HCT116 (cell line): ENCODE results near the gene KANSL1. TPM values are rescaled to one million over a fixed set of nuclear protein-coding genes. Genes with fewer than 3 reads are reported as not detected.

ENCODE experiments used
- ATAC-seq: fragments of 200-7000 bp; cut with Tn5 transposase; 2 replicates; pipeline ENCODE4 v1.9.1; 2020; ENCODE audit warnings: mild to moderate bottlenecking, moderate library complexity
- BruUV-seq: library from RNA; stranded (reverse); fragments of 400-500 nt; replicated peaks from 2 replicates; lab custom pipeline; 2021; lab: Mats Ljungman, UMichigan
- CTCF ChIA-PET: fragments of 300-600 bp; sonication (Branson Sonifier 250); formaldehyde crosslinking; loops from one replicate; lab custom pipeline; 2021; ENCODE audit warnings: antibody characterized with exemption; lab: Charles Lee
- POLR2A ChIA-PET: fragments of 300-600, 350-600 bp; sonication (Branson Sonifier 250); formaldehyde crosslinking; loops from one replicate; lab custom pipeline; 2021; ENCODE audit warnings: antibody characterized with exemption; lab: Charles Lee
- RAD21 ChIA-PET, 2 experiments: fragments of 300-600 bp; sonication (Branson Sonifier 250); formaldehyde crosslinking; loops; one replicate each; lab custom pipeline; 2023; ENCODE audit warnings: low total read pairs in 2 of 2; ENCODE audit not compliant: uncharacterized antibody in 2 of 2, unreplicated experiment in 2 of 2, low non-redundant PET in 1 of 2; lab: Charles Lee
- DNase-seq: peaks from one replicate; pipeline ENCODE4 v3.0.0-alpha.2; 2010; ENCODE audit warnings: low read depth, low spot score
- H2AFZ ChIP-seq: fragments of 200-600 bp; shearing (Covaris generic), sonication (generic); 2 replicates; pipeline ENCODE4 v1.6.1; 2017; ENCODE audit warnings: low read depth, mixed run types, mixed read lengths, antibody characterized with exemption, low read length; ENCODE audit not compliant: poor library complexity, severe bottlenecking
- H3K27ac ChIP-seq: 2 replicates; pipeline ENCODE4 v1.5.1; 2012; ENCODE audit warnings: low read depth, low read length
- H3K27me3 ChIP-seq: fragments of 200-600 bp; sonication (generic); 2 replicates; pipeline ENCODE4 v1.6.1; 2016; ENCODE audit warnings: mixed run types, low read length, mixed read lengths; ENCODE audit not compliant: insufficient read depth
- H3K36me3 ChIP-seq, 2 experiments: fragments of 200-500 bp in 1 of 2; fragments of 200-600 bp in 1 of 2; sonication (Bioruptor generic) in 1 of 2; sonication (generic) in 1 of 2; 2 replicates each; pipeline versions ENCODE4 v1.5.1 to v1.6.1; 2014 to 2016; ENCODE audit warnings: low read length in 2 of 2, inconsistent platforms in 1 of 2, mixed read lengths in 1 of 2, mixed run types in 1 of 2; ENCODE audit not compliant: insufficient read depth in 2 of 2, control insufficient read depth in 1 of 2
- H3K4me1 ChIP-seq, 2 experiments: fragments of 200-600 bp in 1 of 2; sonication (generic) in 1 of 2; 2 replicates each; pipeline versions ENCODE4 v1.5.1 to v1.6.1; 2012 to 2017; ENCODE audit warnings: low read length in 2 of 2, inconsistent platforms in 1 of 2, mild to moderate bottlenecking in 1 of 2, mixed read lengths in 1 of 2, mixed run types in 1 of 2, moderate library complexity in 1 of 2; ENCODE audit not compliant: insufficient read depth in 2 of 2, control insufficient read depth in 1 of 2
- H3K4me2 ChIP-seq: fragments of 200-600 bp; sonication (generic); 2 replicates; pipeline ENCODE4 v1.6.1; 2017; ENCODE audit warnings: mixed run types, low read length, mixed read lengths
- H3K4me3 ChIP-seq, 2 experiments: fragments of 200-600 bp in 1 of 2; sonication (generic) in 1 of 2; replicated peaks in 1 of 2; 2 replicates each; pipeline ENCODE4 v1.5.1; 2011 to 2016; ENCODE audit warnings: low read length in 2 of 2, control low read depth in 1 of 2, low read depth in 1 of 2, mild to moderate bottlenecking in 1 of 2, mixed read lengths in 1 of 2, mixed run types in 1 of 2
- H3K79me2 ChIP-seq: fragments of 200-600 bp; sonication (generic); 2 replicates; pipeline ENCODE4 v1.6.1; 2017; ENCODE audit warnings: mild to moderate bottlenecking, mixed run types, low read length, moderate library complexity, mixed read lengths; ENCODE audit not compliant: insufficient read depth
- H3K9ac ChIP-seq: fragments of 200-600 bp; sonication (generic); 2 replicates; pipeline ENCODE4 v1.6.1; 2016; ENCODE audit warnings: low read length, mixed read lengths
- H3K9me2 ChIP-seq: fragments of 200-600 bp; sonication (generic), shearing (Covaris generic); 2 replicates; pipeline ENCODE4 v1.6.1; 2017; ENCODE audit warnings: mixed run types, mild to moderate bottlenecking, moderate library complexity; ENCODE audit not compliant: insufficient read depth
- H3K9me3 ChIP-seq, 2 experiments: fragments of 200-500 bp in 1 of 2; fragments of 200-600 bp in 1 of 2; sonication (Bioruptor generic) in 1 of 2; sonication (generic) in 1 of 2; 2 replicates each; pipeline ENCODE4 v1.6.1; 2014 to 2017; ENCODE audit warnings: low read length in 2 of 2, mixed read lengths in 2 of 2, inconsistent platforms in 1 of 2, low read depth in 1 of 2, mild to moderate bottlenecking in 1 of 2, mixed run types in 1 of 2, moderate library complexity in 1 of 2; ENCODE audit not compliant: control insufficient read depth in 1 of 2, insufficient read depth in 1 of 2
- H4K20me1 ChIP-seq: fragments of 200-600 bp; sonication (generic), shearing (Covaris generic); 2 replicates; pipeline ENCODE4 v1.6.1; 2017; ENCODE audit warnings: mixed run types, mild to moderate bottlenecking, moderate library complexity; ENCODE audit not compliant: insufficient read depth
- EGR1 ChIP-seq: IDR thresholded peaks from 2 replicates; pipeline ENCODE4 v1.6.1; 2012; ENCODE audit warnings: low read depth
- EZH2phosphoT487 ChIP-seq: fragments of 200-600 bp; IDR thresholded peaks from 2 replicates; pipeline ENCODE4 v1.6.1; 2018; ENCODE audit warnings: antibody characterized with exemption, borderline replicate concordance
- POLR2A ChIP-seq: IDR thresholded peaks from 2 replicates; pipeline ENCODE4 v1.7.0; 2011; ENCODE audit warnings: borderline replicate concordance; ENCODE audit not compliant: insufficient read depth, insufficient read length; ENCODE audit errors: extremely low read depth
- REST ChIP-seq: IDR thresholded peaks from 2 replicates; pipeline ENCODE4 v1.6.1; 2012; ENCODE audit warnings: low read depth
- SIN3A ChIP-seq: IDR thresholded peaks from 2 replicates; pipeline ENCODE4 v1.6.1; 2012; ENCODE audit warnings: low read depth
- TCF7L2 ChIP-seq: IDR thresholded peaks from 2 replicates; pipeline ENCODE4 v1.7.0; 2011; ENCODE audit warnings: borderline replicate concordance, inconsistent platforms; ENCODE audit not compliant: insufficient read depth, insufficient read length; ENCODE audit errors: extremely low read depth
- YY1 ChIP-seq: IDR thresholded peaks from 2 replicates; pipeline ENCODE4 v1.6.1; 2011; ENCODE audit warnings: low read length, low read depth, moderate library complexity, mild to moderate bottlenecking; ENCODE audit not compliant: insufficient replicate concordance; ENCODE audit errors: extremely low read depth
- ZBTB33 ChIP-seq: IDR thresholded peaks from 2 replicates; pipeline ENCODE4 v1.6.1; 2011; ENCODE audit warnings: mild to moderate bottlenecking, low read length, moderate library complexity; ENCODE audit not compliant: insufficient replicate concordance; ENCODE audit errors: extremely low read depth
- intact Hi-C: fragments of 100-400 bp; cut with micrococcal nuclease; formaldehyde crosslinking; loops from 2 replicates; pipeline ENCODE4 v1.10.0; 2022
- total RNA-seq: library from RNA; stranded (reverse); gene quantifications from one replicate; pipeline ENCODE4 v1.2.1, GENCODE V29; 2021; ENCODE audit not compliant: unreplicated experiment

KANSL1 gene
- total RNA-seq, 1 experiment from 2014 or later, result 77.5 TPM

GRCh38 chr17:46216682-46217081 lies 23.5 kb upstream of the KANSL1 start:
- ChIA-PET CTCF (no interaction called here), RAD21 (no interaction called here)
- no peaks in the 10 kb centered on the region for H3K9me2 ChIP-seq
- no peak for ATAC-seq
- TF ChIP-seq ZBTB33 (no peak), SIN3A (no peak), REST (no peak), POLR2A (no peak), YY1 (no peak), EZH2phosphoT487 (no peak), EGR1 (no peak), TCF7L2 (no peak)
- TF ChIP-seq, all 23 proteins: peak for 0
- Histone ChIP-seq H3K27ac (no peak overlapping the region), H3K9me3 (no peaks in the 10 kb centered on the region), H3K27me3 (no peaks in the 10 kb centered on the region), H4K20me1 (peaks cover 4% of the 10 kb centered on the region; the same call in 1 of the 2 replicates), H2AFZ (no peak overlapping the region), H3K4me2 (no peak overlapping the region), H3K9ac (no peak overlapping the region), H3K4me3 (no peak overlapping the region), H3K36me3 (peaks cover 5 to 8% of the 10 kb centered on the region in 2 experiments; a peak in 2 of 4 replicates), H3K4me1 (no peaks in the 10 kb centered on the region), H3K79me2 (peaks cover 62% of the 10 kb centered on the region)
- BruUV-seq, result no TSS peak
- intact Hi-C loops, result no loop called here
- DNase-seq, result no peak
- POLR2A ChIA-PET, result no interaction called here
